A172 (cell line): ENCODE results near the gene KLF4. TPM values are rescaled to one million over a fixed set of nuclear protein-coding genes. Genes with fewer than 3 reads are reported as not detected.
"Not testable (repeated sequence)": the region's sequence is repeated elsewhere in the genome, so short reads cannot be mapped to it uniquely, and the experiment has no call there.

ENCODE experiments used
- DNase-seq: peaks from one replicate; pipeline ENCODE4 v3.0.0-alpha.2; 2015; ENCODE audit warnings: low spot score
- total RNA-seq: library from RNA; depleted of rRNA; stranded (reverse); fragments of >200 nt; shearing (Covaris generic); gene quantifications from 2 replicates; pipeline ENCODE4 v1.2.3, GENCODE V29; 2014; rRNA removed

KLF4 gene
- total RNA-seq: 5.4 and 6.4 TPM in 2 replicates

GRCh38 chr9:107489687-107490605 lies at the start of gene KLF4:
Gene KLF4 (minus strand): TSS chr9:107489769. CDS start chr9:107489172, 597 bp downstream.
- DNase-seq: peak; percentile 82

GRCh38 chr9:107536462-107536861 lies 46.9 kb upstream of the KLF4 start:
- DNase-seq: no peak

GRCh38 chr9:107534510-107535078 lies 45.0 kb upstream of the KLF4 start:
- no peak for DNase-seq

- no peak for DNase-seq
Observed at GRCh38 chr9:107530679-107531078, 41.1 kb upstream of the KLF4 start.

- no peak for DNase-seq
Observed at GRCh38 chr9:107528686-107529085, 39.1 kb upstream of the KLF4 start.

GRCh38 chr9:107523539-107523938 lies 34.0 kb upstream of the KLF4 start:
- no peak for DNase-seq

- no peak for DNase-seq
Observed at GRCh38 chr9:107520186-107520585, 30.6 kb upstream of the KLF4 start.

GRCh38 chr9:107518037-107518807 lies 28.7 kb upstream of the KLF4 start:
- no peak for DNase-seq

GRCh38 chr9:107513464-107514100 lies 24.0 kb upstream of the KLF4 start:
- DNase-seq: no peak

- DNase-seq: peak; percentile 79
Observed at GRCh38 chr9:107504585-107505455, 15.3 kb upstream of the KLF4 start.

GRCh38 chr9:107502464-107502863 lies 12.9 kb upstream of the KLF4 start:
- DNase-seq: no peak

- not testable (repeated sequence) for DNase-seq
Observed at GRCh38 chr9:107500421-107501200, 11.0 kb upstream of the KLF4 start.

GRCh38 chr9:107496976-107497375 lies 7.4 kb upstream of the KLF4 start:
- DNase-seq: no peak

GRCh38 chr9:107492381-107492970 lies 2.9 kb upstream of the KLF4 start:
- DNase-seq: no peak

- no peak for DNase-seq
Observed at GRCh38 chr9:107491081-107492053, 1.8 kb upstream of the KLF4 start.

- DNase-seq: not testable (repeated sequence)
Observed at GRCh38 chr9:107490606-107490970, 1.0 kb upstream of the KLF4 start.

GRCh38 chr9:107489144-107489673 lies 360 bp downstream of the KLF4 start:
- no peak for DNase-seq
